HG02759 (cell line): ENCODE results near the gene CCDC188.

Source experiments
- ATAC-seq: cut with Tn5 transposase; IDR thresholded peaks from one replicate; pipeline ENCODE4 v1.9.1; 2021; ENCODE audit warnings: mild to moderate bottlenecking, moderate library complexity; ENCODE audit not compliant: unreplicated experiment

The CCDC188 gene

GRCh38 chr22:20135806-20136602, 14.9 kb downstream of the CCDC188 start:
- no peak for ATAC-seq

GRCh38 chr22:20135265-20135664, 15.6 kb downstream of the CCDC188 start:
- ATAC-seq = no peak

DNA sequence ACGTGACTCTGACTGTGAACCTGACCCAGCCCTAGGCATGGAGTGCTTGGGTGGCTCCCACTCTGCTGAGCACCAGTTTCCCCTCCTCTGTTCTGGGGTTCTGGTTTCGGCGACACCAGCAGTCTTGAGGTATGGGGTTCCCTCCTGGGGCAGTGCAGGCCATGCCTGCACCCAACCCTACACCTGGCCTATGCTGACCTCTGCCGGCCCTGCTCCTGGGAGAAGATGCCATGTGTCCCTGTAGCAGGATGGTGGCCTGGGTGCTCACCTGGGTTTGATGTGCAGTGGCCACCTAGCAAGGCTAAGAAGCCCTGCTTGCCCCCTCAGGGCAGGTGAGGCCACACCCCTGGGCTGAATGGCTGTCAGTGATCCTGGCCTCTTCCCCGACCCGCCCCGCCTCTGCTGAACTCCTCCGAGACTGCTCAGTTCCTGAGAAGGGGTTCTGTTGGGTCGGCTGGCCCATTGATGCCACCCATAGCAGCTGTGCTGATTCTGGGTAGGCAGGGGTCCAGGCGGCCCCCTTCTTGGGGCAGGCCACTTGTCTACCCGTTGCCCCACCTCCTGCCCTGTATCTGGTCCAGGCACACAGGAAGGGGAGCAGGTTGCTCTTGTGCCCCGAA, 16.8 kb downstream of the CCDC188 start:
- ATAC-seq = no peak

DNA sequence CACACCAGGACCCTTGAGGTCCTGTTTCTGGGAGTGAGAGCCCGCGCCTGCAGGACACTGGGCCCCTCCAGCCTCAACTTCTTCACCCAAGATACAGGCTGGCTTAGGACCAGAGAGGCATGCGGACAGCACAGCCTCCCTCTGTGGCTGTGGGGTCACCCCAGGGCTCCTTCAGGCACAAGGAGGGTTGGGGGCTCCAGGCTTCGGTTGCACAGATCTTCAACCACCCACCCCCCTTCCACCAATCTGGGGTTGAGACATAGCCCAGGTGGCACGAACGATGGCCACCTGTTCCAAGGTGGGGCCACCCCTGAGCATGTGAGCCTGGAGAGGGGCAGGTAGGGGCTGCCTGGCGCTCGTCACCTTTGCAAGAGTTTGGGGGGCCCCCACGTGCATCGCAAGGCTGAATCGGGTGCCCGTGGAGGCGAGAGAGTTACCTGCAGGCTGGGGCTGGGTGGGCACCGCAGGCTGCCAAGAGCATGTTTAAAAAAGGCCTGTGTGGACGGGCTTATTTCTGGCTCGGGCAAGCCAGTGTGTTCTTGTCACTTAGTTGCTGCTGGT, 18.1 kb downstream of the CCDC188 start:
- ATAC-seq = no peak

- peak; percentile 15 for ATAC-seq
These were observed 18.8 kb downstream of the CCDC188 start for GRCh38 chr22:20131859-20132685.

DNA sequence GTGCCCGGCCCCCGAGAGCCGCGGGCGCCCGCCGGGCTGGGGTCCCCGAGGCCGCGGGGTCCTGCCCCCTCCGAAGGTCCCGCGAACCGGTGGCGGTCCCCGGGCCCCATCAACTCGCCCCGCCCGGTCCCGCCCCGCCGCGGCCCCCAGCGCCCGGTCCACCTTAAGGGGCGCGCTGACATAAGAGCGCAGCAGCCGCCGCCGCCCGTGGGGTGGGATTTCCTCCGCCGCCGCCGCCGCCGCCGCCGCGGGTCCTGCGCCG, 19.3 kb downstream of the CCDC188 start, which contains the start of gene ZDHHC8:
TSS of gene ZDHHC8 (plus strand) at position 208 of the 262 bp plus-strand sequence. CDS start 144 bp downstream, outside the sequence.
- ATAC-seq = peak; percentile 55

DNA sequence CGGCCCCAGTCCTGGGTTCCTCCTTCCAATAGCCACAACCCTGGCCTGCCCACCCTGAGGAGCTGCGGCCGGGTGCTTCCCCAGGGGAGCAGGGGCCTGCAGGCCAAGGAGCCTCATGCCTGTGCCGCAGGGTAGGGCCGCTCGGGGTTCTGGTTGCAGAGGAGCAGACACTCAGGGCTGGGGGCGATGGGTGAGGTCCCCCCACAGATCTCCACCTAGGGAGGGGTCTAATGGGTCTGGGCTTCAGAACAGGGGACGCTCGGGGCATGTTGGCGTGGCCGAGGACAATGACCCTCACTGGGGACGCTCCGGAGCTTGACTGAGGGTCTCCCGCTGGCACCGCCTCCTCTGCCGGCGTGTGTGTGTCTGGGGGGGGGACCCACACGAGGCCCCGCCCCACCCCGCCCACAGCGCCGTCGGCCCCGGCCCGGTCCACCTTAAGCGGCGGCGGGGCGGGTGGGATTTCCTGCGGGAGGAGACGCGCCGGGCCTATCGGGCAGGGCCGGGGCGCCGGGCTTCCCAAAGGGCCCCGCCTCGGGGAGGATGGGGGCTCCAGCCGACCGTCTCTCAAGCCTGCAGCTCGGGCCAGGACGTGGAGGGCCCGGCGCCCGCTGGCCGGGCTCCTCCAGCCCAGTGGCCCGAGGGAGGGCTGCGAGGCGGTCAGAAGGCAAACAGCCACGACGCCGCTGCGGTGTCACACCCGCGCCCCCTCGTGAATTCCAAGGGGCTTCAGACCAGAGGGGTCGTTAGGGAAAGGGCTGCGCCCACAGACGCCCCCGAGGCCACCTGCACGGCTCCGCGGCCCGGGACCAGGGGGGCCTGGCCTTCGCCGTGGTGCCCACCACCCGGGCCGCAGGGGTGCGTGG, 19.9 kb downstream of the CCDC188 start:
- ATAC-seq = peak; percentile 69

DNA sequence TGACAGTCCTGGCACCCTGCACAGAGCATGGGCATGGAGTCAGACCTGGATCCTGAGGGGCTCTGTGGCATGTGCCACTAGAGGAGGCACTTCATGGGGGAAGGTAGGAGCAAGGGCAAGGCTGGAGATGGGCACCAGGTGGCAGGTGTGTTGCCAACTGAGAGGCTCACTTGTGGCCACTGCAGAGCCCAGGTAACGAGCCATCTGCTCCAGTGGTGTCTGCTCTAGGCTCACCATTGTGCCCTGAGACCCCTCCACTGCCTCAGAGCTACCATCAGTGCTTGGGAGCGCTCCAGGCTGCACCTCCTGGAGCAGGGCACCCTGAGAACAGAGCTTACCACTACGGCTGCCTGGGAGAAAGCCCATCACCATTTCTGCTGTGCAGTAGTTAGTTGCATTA, 20.5 kb downstream of the CCDC188 start:
- no peak for ATAC-seq

DNA sequence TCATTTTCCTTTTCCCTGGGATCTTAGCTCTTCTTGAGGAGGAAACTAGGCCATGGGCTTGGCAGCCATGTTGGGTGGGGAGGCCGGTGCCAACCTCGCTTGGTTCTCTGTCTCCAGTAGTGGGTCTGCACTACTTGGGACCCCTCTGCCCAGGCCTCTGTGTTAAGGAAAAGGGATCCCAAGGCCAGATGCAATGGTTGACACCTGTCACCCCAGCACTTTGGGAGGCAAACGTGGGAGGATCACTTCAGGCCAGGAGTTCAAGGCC, 21.2 kb downstream of the CCDC188 start:
- ATAC-seq = no peak

DNA sequence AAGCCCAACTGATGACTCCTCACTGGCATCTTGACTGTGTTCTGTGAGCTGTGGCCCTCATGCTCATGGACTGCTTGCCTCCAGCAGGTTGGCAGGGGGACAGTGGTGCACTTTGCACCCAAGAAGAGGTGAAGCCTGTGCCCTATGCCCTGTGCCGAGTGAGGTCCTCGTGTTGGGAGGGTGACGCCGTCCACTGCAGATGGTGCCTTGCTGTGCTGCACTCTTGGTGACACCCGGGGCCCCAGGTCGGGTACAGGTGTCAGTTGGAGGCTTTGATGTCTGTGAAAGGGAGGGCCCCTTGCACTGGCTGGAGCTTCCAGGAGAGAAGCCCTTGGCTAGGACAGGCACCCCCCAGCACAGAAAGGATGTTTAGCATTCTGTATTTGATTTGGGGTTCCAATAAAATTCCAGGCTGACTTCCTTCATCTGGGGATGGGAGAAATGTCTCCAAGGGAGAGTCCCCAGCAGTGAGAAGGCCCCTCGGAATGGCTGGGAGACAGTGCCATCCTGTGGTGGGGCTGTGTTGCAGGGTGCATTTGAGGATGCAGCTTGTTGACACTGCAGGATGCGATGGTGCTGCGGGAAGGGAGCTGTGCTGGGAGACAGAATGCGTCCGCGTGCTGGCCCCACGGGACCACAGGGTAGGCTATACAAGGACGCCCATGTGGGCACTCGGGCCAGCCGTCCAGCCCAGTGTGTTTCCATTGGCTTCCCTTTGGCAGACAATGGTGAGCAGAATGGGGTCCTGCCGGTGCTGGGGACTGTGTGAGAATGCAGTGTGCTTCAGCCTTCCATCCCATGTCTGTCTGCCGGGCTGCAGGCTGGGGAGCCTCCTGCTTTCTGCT, 21.7 kb downstream of the CCDC188 start:
- no peak for ATAC-seq

- ATAC-seq = no peak
These were observed 22.3 kb downstream of the CCDC188 start for GRCh38 chr22:20128619-20128901.

DNA sequence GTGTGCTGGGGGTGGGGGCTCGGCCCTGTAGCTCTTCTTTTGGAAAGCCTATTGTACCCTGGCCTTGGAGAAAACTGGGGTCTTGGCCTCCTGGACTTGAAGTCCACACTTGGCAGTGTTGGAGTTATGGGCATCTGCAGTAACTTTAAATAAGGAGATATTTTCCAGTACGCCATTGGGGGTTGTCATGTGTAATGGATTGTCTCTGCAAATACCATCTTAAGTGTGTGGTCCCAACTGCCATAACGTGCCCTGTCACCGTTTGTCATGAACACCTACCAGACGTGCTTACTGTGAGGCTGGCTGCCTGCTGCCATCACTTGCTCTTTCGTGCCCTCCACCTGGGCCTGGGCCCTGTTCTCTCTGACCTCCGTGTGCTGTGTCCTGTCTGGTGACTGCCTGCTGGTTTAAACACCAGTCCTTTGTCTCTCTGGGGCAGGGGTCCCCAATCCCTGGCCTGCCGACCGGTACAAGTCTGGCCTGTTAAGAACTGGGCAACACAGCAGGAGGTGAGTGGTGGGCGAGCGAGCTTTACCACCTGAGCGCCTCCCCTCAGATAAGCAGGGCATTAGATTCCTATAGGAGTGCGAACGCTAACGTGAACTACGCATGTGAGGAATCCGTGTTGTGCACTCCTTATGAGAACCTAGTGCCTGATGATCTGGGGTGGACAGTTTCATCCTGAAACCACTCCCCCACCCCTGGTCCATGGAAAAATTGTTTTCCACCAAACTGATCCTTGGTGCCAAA, 22.8 kb downstream of the CCDC188 start:
- ATAC-seq = no peak

GRCh38 chr22:20127318-20127868, 23.5 kb downstream of the CCDC188 start:
- no peak for ATAC-seq

- ATAC-seq = no peak
These were observed 24.4 kb downstream of the CCDC188 start for GRCh38 chr22:20126284-20127029.

DNA sequence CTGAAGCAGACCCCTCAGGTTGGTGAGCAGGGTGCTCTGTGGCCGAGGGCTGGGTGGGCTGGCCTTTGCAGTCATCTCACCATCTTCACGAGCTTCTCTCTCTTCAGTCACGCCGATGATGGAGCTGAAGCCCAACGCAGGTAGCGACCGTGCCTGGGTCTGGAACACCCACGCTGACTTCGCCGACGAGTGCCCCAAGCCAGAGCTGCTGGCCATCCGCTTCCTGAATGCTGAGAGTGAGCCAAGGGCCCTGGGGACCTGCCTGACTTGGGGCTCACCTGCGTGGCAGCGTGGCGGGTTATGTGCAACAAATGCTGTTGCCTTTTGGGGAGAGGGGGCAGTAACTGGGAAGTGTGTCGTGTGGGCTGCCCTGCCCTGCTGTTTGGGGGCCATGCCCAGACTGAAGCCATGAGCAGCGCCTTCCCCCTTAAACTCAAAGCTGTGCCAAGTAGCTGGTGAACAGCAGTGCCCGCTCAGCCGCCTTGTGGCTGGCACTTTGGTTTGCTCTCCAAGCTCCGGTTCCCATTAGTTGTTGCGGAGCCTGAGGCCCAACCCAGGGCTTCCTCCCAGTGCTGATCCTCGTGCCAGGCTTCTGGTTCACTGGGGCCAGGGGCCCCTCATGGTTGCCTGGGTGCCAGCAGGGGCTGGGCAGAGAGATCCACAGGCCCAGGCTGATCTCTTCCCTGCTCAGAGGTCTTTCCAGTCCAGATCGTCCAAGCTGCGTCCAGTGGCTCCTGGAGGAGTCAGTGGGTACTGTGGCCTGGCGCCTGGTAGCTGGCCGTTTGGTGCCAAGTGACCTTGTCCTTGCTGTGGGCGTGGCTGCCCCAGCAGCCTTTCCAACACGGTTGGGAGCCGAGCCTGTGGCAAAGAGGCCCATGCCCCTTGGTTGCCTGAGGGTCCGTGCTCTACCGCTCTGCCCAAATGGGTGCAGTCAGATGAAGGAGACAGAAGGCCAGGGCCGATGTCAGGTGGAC, 25.4 kb downstream of the CCDC188 start:
- ATAC-seq = no peak

DNA sequence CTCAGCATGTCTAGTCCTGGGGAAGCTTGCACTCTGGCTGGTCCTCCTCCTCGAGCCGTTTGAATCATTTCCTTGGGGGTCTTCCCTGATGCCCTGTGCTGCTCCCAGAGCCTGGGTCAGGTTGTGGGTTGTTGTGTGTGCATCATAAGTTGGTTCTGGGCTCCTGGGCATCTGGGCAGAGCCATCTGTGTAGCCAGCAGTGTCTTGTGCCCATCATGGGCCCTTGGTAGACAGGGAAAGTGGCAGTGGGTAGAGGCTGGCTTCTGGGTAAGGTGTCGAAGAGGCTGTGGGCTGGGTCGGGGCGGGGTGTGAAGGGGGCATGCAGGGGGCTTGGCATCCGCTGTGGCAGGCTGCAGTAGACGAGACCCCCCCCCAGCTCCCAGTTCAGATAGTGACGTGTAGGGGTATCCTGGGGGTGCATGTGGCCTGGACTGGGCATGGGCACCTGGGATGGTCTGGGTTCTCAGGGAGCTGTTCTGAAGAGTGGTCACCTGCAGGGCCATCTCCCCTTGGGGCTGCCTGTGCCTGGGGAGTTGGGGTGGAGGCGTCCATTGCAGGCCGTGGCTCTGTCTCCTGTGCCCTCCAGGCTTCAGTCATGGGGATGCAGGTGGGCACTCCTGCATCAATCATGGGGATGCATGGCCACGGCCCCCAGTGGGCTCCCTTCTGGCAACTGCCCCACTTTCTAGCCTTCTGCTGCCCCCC, 26.6 kb downstream of the CCDC188 start:
- ATAC-seq = no peak
